ENCODE results near the gene CRAT. TPM values are rescaled to one million over a fixed set of nuclear protein-coding genes. Genes with fewer than 3 reads are reported as not detected.

CRAT gene
- total RNA-seq, 4 donors from 2014 or later, result 137 to 167 (median 144) TPM

DNA sequence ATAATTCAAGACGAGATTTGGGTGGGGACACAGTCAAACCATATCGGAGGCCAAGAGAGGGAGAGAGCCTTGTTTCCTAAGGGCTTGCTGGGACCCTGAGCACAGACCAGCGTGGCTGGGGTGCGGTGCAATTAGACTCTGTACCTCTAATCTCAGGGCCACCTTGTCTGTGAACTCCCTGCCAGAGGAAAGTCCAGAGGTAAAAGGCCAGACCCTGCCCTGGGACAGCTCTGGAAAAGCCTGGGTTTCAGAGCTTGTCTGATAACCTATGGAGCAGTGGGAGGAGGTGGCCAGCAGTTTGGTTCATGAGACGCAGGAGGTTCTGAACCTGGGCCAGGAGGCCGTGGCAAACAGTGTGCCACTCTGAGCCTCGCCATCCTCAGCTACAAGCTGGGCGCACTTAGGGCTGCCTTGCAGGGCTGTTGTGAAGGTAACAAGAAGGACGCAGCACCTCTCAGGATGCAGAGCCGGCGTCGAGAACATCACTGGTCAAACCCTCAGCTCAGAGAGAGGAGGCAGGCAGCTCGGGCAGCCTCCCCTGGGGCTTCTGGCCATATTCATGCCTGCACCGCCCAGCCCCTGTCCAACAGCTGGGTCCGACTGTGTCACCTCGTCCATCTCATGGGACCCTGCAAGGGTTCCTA lies 34.5 kb downstream of the CRAT start:
- intact Hi-C loops (cut with DNase I; ENCODE audit: low total_unique reads), result no loop called here
- no peak for ATAC-seq
- in situ Hi-C loops (cut with MboI; ENCODE audit: low sequenced_read_pairs in 4 of 4), result no loop called here
- H3K27ac ChIP-seq, result no peak overlapping the region
- H3K36me3 ChIP-seq, result peaks cover 0 to 8% of the 10 kb centered on the region in 2 donors
- no peaks in the 10 kb centered on the region for H3K4me1 ChIP-seq
- no peaks in the 10 kb centered on the region for H3K9me3 ChIP-seq
- H3K27me3 ChIP-seq, result no peaks in the 10 kb centered on the region
- TF ChIP-seq, protein P1, sequence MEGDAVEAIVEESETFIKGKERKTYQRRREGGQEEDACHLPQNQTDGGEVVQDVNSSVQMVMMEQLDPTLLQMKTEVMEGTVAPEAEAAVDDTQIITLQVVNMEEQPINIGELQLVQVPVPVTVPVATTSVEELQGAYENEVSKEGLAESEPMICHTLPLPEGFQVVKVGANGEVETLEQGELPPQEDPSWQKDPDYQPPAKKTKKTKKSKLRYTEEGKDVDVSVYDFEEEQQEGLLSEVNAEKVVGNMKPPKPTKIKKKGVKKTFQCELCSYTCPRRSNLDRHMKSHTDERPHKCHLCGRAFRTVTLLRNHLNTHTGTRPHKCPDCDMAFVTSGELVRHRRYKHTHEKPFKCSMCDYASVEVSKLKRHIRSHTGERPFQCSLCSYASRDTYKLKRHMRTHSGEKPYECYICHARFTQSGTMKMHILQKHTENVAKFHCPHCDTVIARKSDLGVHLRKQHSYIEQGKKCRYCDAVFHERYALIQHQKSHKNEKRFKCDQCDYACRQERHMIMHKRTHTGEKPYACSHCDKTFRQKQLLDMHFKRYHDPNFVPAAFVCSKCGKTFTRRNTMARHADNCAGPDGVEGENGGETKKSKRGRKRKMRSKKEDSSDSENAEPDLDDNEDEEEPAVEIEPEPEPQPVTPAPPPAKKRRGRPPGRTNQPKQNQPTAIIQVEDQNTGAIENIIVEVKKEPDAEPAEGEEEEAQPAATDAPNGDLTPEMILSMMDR (IDR thresholded peaks at IDR 0.05 in 4 of 5, conservative IDR thresholded peaks at IDR 0.05 in 1 of 5), result no peak
- TF ChIP-seq POLR2A (IDR thresholded peaks at IDR 0.05), result no peak
- no peak overlapping the region for H3K4me3 ChIP-seq
- no peak for DNase-seq

DNA sequence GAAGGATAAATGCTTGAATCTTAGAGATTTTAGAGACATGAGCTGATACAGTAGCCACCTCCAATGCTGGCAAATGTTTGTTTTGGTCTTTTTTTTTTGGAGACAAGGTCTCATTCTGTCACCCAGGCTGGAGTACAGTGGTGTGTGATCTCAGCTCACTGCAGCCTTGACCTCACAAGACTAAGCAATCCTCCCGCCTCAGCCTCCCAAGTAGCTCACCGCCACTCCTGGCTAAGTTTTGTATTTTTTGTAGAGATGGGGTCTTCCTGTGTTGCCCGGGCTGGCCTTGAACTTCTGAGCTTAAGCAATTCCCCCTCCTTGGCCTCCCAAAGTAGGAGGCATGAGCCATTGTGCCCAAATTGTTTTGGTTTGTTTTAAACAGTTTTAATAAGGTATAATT lies 36.5 kb downstream of the CRAT start:
- ATAC-seq, result no peak
- TF ChIP-seq POLR2A (IDR thresholded peaks at IDR 0.05), result no peak
- TF ChIP-seq, protein P1 (IDR thresholded peaks at IDR 0.05 in 4 of 5, conservative IDR thresholded peaks at IDR 0.05 in 1 of 5), result no peak
- intact Hi-C loops (cut with DNase I; ENCODE audit: low total_unique reads), result no loop called here

DNA sequence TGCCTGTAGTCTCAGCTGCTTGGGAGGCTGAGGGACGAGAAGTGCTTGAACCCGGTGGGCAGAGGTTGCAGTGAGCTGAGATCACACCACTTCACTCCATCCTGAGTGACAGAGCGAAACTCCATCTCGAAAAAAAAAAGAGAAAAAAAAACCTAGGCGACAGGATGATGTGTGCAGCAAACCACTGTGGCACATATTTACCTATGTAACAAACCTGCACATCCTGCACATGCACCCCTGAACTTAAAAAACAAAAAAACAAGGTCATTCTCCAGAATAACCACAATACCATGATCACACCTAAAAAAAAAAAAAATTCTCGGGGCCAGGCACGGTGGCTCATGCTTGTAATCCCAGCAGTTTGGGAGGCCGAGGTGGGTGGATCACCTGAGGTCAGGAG lies 37.2 kb downstream of the CRAT start:
- ATAC-seq (no peak), DNase-seq (no peak)
- intact Hi-C loops (cut with DNase I; ENCODE audit: low total_unique reads), result no loop called here
- H3K4me1 ChIP-seq, result no peaks in the 10 kb centered on the region
- no peaks in the 10 kb centered on the region for H3K27me3 ChIP-seq
- H3K27ac ChIP-seq, result no peak overlapping the region
- H3K9me3 ChIP-seq, result no peaks in the 10 kb centered on the region
- no peak overlapping the region for H3K4me3 ChIP-seq
- peaks cover 0 to 14% of the 10 kb centered on the region in 2 donors for H3K36me3 ChIP-seq
- TF ChIP-seq, protein P1 (IDR thresholded peaks at IDR 0.05 in 4 of 5, conservative IDR thresholded peaks at IDR 0.05 in 1 of 5), result no peak
- no peak for TF ChIP-seq POLR2A (IDR thresholded peaks at IDR 0.05)
- in situ Hi-C loops (cut with MboI; ENCODE audit: low sequenced_read_pairs in 4 of 4), result no loop called here

More for the DNA sequence above, 36.5 kb downstream of the CRAT start:
- in situ Hi-C loops (cut with MboI; ENCODE audit: low sequenced_read_pairs in 4 of 4), result no loop called here
- peaks cover 0 to 11% of the 10 kb centered on the region in 2 donors for H3K36me3 ChIP-seq
- no peak for DNase-seq
- no peaks in the 10 kb centered on the region for H3K4me1 ChIP-seq
- H3K27ac ChIP-seq, result no peak overlapping the region
- H3K4me3 ChIP-seq, result no peak overlapping the region
- H3K9me3 ChIP-seq, result no peaks in the 10 kb centered on the region
- no peaks in the 10 kb centered on the region for H3K27me3 ChIP-seq

DNA sequence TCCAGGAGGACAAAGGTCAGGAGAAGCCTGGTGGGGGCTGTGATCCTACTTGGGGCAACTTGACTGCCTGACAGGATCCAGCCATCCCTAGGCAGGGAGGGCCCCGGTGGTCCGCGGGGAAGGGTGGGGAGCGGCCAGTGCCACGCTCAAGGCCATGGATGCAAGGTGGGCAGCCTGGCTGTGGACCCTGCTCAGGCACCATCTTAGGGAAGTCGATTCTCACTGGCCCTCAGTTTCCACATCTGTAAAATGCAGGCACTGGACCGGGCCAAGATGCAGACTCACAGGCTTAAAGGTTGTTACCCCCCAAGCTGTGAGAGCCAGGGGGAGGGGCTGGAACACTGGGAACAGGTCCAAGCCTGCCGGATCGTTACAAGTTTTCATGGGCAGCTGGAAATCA lies 38.4 kb downstream of the CRAT start:
- DNase-seq, result no peak
- no peaks in the 10 kb centered on the region for H3K27me3 ChIP-seq
- no peak overlapping the region for H3K4me3 ChIP-seq
- no peaks in the 10 kb centered on the region for H3K4me1 ChIP-seq
- no peak for ATAC-seq
- TF ChIP-seq, protein P1 (IDR thresholded peaks at IDR 0.05 in 4 of 5, conservative IDR thresholded peaks at IDR 0.05 in 1 of 5), result no peak
- TF ChIP-seq POLR2A (IDR thresholded peaks at IDR 0.05), result no peak
- intact Hi-C loops (cut with DNase I; ENCODE audit: low total_unique reads), result no loop called here
- no peak overlapping the region for H3K27ac ChIP-seq
- H3K9me3 ChIP-seq, result no peaks in the 10 kb centered on the region
- in situ Hi-C loops (cut with MboI; ENCODE audit: low sequenced_read_pairs in 4 of 4), result no loop called here
- H3K36me3 ChIP-seq, result peaks cover 0 to 26% of the 10 kb centered on the region in 2 donors

All from gastrocnemius medialis (tissue), 4 donors.